Testis (tissue), 3 donors: ENCODE results near the gene HSF4. TPM values are rescaled to one million over a fixed set of nuclear protein-coding genes. Genes with fewer than 3 reads are reported as not detected.

Experiments used
- DNase-seq: peaks from one replicate; pipeline ENCODE4 v3.0.0-alpha.2; 2019
- H3K27ac ChIP-seq, 2 donors: fragments of 200-600 bp; sonication (generic); one replicate each; pipeline ENCODE4 v1.5.1; 2019
- H3K27me3 ChIP-seq: fragments of 200-600 bp; sonication (generic); one replicate; pipeline ENCODE4 v1.5.1; 2019
- H3K36me3 ChIP-seq: fragments of 200-600 bp; sonication (generic); one replicate; pipeline ENCODE4 v1.5.1; 2017; ENCODE audit warnings: low read depth; ENCODE audit errors: missing control alignments
- H3K4me1 ChIP-seq: fragments of 200-600 bp; sonication (generic); one replicate; pipeline ENCODE4 v1.5.1; 2019
- H3K4me3 ChIP-seq, 2 donors: fragments of 200-600 bp; sonication (generic); one replicate each; pipeline ENCODE4 v1.5.1; 2017 to 2019
- H3K9me3 ChIP-seq: fragments of 200-600 bp; sonication (generic); one replicate; pipeline ENCODE4 v1.5.1; 2017
- POLR2A ChIP-seq: fragments of 450-650 bp; IDR thresholded peaks from one replicate; pipeline ENCODE4 v1.6.1; 2017; ENCODE audit warnings: antibody characterized with exemption, mild to moderate bottlenecking, moderate library complexity
- WGBS, 2 donors: methylation state at CpG; one replicate each; pipeline ENCODE4 v1.1.5; 2018; 5-methylcytosine and 5-hydroxymethylcytosine counted together
- intact Hi-C: fragments of 100-400 bp; cut with DNase I; formaldehyde crosslinking; loops from one replicate; pipeline ENCODE4 v1.15.1; 2023; ENCODE audit warnings: low total_unique reads
- polyA plus RNA-seq: library from polyadenylated mRNA; stranded (reverse); fragments of 350-450 nt; fragmentation: Illumina TruSeq; extraction: RNeasy Lipid Tissue Mini Kit (QIAGEN cat#74804); gene quantifications from one replicate; pipeline ENCODE4 v1.2.3, GENCODE V29; 2014; ENCODE audit warnings: low read depth, low replicate concordance; ENCODE audit not compliant: insufficient read depth
- total RNA-seq, 2 donors: library from RNA; depleted of rRNA; stranded (reverse); fragments of >200 nt; gene quantifications; one replicate each; pipeline ENCODE4 v1.2.3, GENCODE V29; 2016
- TF ChIP-seq, protein P1 (sequence below), 3 experiments: fragments of 450-650 bp in 2 of 3; fragments of 200-600 bp in 1 of 3; sonication (generic) in 1 of 3; IDR thresholded peaks; one replicate each; pipeline ENCODE4 v1.5.1; 2016 to 2019; ENCODE audit warnings: antibody characterized with exemption in 3 of 3, mild to moderate bottlenecking in 2 of 3, moderate library complexity in 1 of 3

Gene HSF4
- total and polyA plus RNA-seq, 3 donors from 2014 or later: 20.2 to 78.3 (median 63.4) TPM

DNA sequence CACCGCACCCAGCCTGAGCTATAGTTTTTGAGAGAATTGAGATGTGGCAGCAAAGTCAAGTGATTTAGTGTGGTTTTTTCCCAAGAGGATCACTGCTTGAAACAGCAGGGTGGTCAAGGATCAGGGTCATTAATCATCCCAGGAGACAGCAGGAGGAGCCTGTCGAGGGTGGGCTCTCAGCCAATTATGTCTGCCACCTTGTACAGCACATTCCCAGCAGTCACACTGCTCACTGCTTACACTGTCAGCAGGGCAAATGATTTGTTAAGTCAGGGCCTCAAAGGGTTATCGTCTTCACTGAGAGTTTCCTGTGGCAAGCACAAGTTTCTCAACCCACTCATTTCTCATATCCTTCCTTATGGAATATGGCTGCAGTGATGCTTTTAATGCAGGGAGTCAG is 26.9 kb upstream of the HSF4 start:
- Histone ChIP-seq H3K36me3 (peaks cover 3% of the 10 kb centered on the region), H3K27me3 (no peaks in the 10 kb centered on the region), H3K4me1 (no peaks in the 10 kb centered on the region), H3K27ac (no peak overlapping the region), H3K9me3 (no peaks in the 10 kb centered on the region), H3K4me3 (no peak overlapping the region)
- DNase-seq: no peak
- intact Hi-C loops: no loop called here
- TF ChIP-seq, protein P1, sequence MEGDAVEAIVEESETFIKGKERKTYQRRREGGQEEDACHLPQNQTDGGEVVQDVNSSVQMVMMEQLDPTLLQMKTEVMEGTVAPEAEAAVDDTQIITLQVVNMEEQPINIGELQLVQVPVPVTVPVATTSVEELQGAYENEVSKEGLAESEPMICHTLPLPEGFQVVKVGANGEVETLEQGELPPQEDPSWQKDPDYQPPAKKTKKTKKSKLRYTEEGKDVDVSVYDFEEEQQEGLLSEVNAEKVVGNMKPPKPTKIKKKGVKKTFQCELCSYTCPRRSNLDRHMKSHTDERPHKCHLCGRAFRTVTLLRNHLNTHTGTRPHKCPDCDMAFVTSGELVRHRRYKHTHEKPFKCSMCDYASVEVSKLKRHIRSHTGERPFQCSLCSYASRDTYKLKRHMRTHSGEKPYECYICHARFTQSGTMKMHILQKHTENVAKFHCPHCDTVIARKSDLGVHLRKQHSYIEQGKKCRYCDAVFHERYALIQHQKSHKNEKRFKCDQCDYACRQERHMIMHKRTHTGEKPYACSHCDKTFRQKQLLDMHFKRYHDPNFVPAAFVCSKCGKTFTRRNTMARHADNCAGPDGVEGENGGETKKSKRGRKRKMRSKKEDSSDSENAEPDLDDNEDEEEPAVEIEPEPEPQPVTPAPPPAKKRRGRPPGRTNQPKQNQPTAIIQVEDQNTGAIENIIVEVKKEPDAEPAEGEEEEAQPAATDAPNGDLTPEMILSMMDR (IDR thresholded peaks at IDR 0.05): no peak
- WGBS, 2 donors: 57 to 70% methylated on average over 3 of the region's 3 CpGs

DNA sequence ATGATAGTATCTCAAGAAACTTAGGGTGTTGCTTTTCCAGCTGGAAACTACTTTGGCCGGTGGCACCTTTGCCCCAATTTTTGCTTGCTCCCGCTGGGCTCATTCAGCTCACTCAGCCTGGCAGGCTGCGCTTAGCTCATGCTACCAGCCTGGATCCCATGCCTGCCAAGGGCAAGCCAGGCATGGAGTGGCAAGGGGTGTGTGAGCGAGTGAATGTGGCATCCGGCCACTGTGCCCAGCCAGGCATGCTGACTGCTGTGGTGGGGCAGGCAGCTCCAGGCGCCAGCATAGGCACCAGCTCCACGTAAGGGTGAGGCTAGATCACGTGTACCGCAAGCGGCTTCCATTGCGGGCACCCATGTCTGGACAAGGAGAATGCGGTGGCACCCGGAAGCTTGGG is 23.2 kb upstream of the HSF4 start:
- intact Hi-C loops: no loop called here
- Histone ChIP-seq H3K9me3 (no peaks in the 10 kb centered on the region), H3K36me3 (peaks cover 3% of the 10 kb centered on the region), H3K4me1 (no peaks in the 10 kb centered on the region), H3K27ac (no peak overlapping the region), H3K27me3 (no peaks in the 10 kb centered on the region), H3K4me3 (no peak overlapping the region)
- 90 to 98% methylated on average over 13 of the region's 13 CpGs for WGBS, 2 donors
- no peak for TF ChIP-seq POLR2A
- TF ChIP-seq, protein P1 (IDR thresholded peaks at IDR 0.05): no peak
- DNase-seq: no peak

DNA sequence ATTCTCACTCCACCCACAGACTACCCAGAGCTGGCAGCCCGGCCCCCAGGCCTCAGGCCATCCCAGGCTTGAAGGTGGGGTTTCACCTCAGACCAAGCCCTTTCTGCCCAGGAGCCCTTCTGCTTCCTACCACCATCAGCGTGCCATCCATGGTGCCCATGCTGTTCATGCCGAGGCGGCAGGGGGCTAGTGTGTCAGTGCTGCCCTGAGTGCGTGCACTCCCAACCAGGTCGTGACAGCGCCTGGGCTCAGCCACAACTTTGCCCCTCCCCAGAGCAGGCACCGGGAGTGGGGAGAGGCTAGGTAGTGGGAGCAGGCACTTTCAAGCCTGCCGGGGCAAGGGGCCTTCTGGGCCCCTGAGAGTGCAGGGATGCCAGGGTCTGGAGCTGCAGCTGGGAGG is 22.2 kb upstream of the HSF4 start:
- intact Hi-C loops: no loop called here
- Histone ChIP-seq H3K9me3 (no peaks in the 10 kb centered on the region), H3K27me3 (no peaks in the 10 kb centered on the region), H3K4me1 (no peaks in the 10 kb centered on the region), H3K27ac (no peak overlapping the region), H3K4me3 (no peak overlapping the region), H3K36me3 (peaks cover 3% of the 10 kb centered on the region)
- DNase-seq: no peak
- WGBS, 2 donors: 88 to 90% methylated on average over 2 to 8 of the region's 9 CpGs
- TF ChIP-seq, protein P1 (IDR thresholded peaks at IDR 0.05): no peak
- no peak for TF ChIP-seq POLR2A

DNA sequence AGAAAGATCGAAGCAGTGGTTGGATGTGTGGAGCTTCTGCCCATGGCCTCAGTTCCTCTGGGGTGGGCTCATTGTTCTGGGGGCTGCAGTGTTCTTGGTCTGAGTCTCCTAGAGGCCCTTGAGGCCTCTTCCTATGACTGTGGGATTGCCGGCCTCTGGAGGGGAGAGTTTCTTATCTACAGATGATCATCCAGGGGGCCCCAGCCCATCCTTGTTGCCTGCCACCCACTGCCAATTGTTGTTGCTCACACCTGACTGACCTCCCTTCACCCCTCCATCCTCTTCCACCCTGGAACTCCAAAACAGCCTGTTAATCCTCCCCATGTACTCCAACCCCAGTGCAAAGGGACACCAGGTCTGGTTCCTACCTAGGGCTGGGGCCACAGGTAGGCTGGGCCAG is 19.6 kb upstream of the HSF4 start:
- H3K9me3 ChIP-seq: no peaks in the 10 kb centered on the region
- intact Hi-C loops: no loop called here
- 92 to 96% methylated on average over 2 of the region's 2 CpGs for WGBS, 2 donors
- no peak for DNase-seq
- no peaks in the 10 kb centered on the region for H3K36me3 ChIP-seq
- no peak overlapping the region for H3K27ac ChIP-seq
- no peaks in the 10 kb centered on the region for H3K27me3 ChIP-seq
- no peak overlapping the region for H3K4me3 ChIP-seq
- TF ChIP-seq POLR2A: no peak
- TF ChIP-seq, protein P1 (IDR thresholded peaks at IDR 0.05): no peak
- no peaks in the 10 kb centered on the region for H3K4me1 ChIP-seq

DNA sequence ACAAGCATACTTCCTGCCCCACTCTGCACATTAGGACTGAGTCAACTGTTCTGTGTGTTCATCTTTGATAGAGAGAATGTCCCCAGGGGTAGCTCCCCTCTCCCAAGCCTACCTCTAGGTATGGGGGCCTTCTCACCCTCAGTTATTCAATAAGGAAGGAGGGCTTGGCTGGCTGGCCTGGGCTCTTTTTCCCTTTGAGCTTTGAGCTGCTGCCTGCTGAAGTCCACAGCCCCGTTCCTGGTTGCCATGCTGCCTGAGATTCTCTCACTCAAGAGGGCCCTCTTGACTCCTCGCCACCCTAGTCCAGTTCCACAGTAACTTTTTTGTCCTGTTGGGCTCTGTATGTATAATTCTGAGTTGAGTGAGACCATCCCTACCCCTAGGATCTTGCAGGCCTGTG is 18.8 kb upstream of the HSF4 start:
- intact Hi-C loops: no loop called here
- no peak for DNase-seq
- no peak overlapping the region for H3K4me3 ChIP-seq
- H3K36me3 ChIP-seq: no peaks in the 10 kb centered on the region
- no peak overlapping the region for H3K27ac ChIP-seq
- WGBS, 2 donors: 81 to 89% methylated on average over 2 of the region's 2 CpGs
- no peaks in the 10 kb centered on the region for H3K9me3 ChIP-seq
- no peaks in the 10 kb centered on the region for H3K27me3 ChIP-seq
- TF ChIP-seq, protein P1 (IDR thresholded peaks at IDR 0.05): no peak
- TF ChIP-seq POLR2A: no peak
- H3K4me1 ChIP-seq: no peaks in the 10 kb centered on the region
